HEK293 (cell line): ENCODE measurements around the gene PHRF1.

Experiments
- CTCF ChIA-PET: fragments of 350-600 bp; formaldehyde crosslinking; extraction: SDS; loops from one replicate; lab custom pipeline; 2021; ENCODE audit warnings: antibody characterized with exemption; lab: Yijun Ruan, JAX
- POLR2A ChIA-PET: fragments of 300-600 bp; formaldehyde crosslinking; extraction: SDS; loops from one replicate; lab custom pipeline; 2020; ENCODE audit warnings: antibody characterized with exemption, inconsistent platforms; lab: Yijun Ruan, JAX
- H3K27ac ChIP-seq: fragments of 200-500 bp; sonication (Bioruptor generic); 2 replicates; pipeline ENCODE4 v1.5.1; 2014; ENCODE audit warnings: low read depth, low read length, control low read depth, inconsistent platforms; ENCODE audit errors: extremely low read depth
- H3K36me3 ChIP-seq, 2 experiments: fragments of 200-500 bp in 1 of 2; sonication (Bioruptor generic) in 1 of 2; 1 replicate in 1 of 2; 2 replicates in 1 of 2; pipeline ENCODE4 v1.5.1; 2014 to 2017; ENCODE audit warnings: inconsistent platforms in 2 of 2, low read length in 2 of 2; ENCODE audit not compliant: control insufficient read depth in 2 of 2, insufficient read depth in 1 of 2
- H3K4me1 ChIP-seq: fragments of 200-500 bp; sonication (Bioruptor generic); 2 replicates; pipeline ENCODE4 v1.5.1; 2014; ENCODE audit warnings: mild to moderate bottlenecking, low read length, inconsistent platforms; ENCODE audit not compliant: control insufficient read depth, insufficient read depth
- H3K4me3 ChIP-seq: 2 replicates; pipeline ENCODE4 v1.5.1; 2011; ENCODE audit warnings: low read depth, mild to moderate bottlenecking, control low read depth, low read length, moderate library complexity
- H3K9me3 ChIP-seq: fragments of 200-500 bp; sonication (Bioruptor generic); 2 replicates; pipeline ENCODE4 v1.5.1; 2014; ENCODE audit warnings: low read depth, low read length, inconsistent platforms; ENCODE audit not compliant: control insufficient read depth, insufficient read depth
- FEZF1 ChIP-seq: fragments of 450-650 bp; formaldehyde crosslinking; IDR thresholded peaks from 2 replicates; pipeline ENCODE4 v1.5.1; 2016; ENCODE audit warnings: missing biosample characterization, missing genetic modification characterization
- GFI1B ChIP-seq: fragments of 450-650 bp; formaldehyde crosslinking; IDR thresholded peaks from 2 replicates; pipeline ENCODE4 v1.5.1; 2016; ENCODE audit warnings: missing biosample characterization, missing genetic modification characterization
- GLIS2 ChIP-seq: fragments of 450-650 bp; formaldehyde crosslinking; IDR thresholded peaks from 2 replicates; pipeline ENCODE4 v1.5.1; 2016; ENCODE audit warnings: missing biosample characterization, missing genetic modification characterization
- SALL2 ChIP-seq: fragments of 450-650 bp; formaldehyde crosslinking; IDR thresholded peaks from 2 replicates; pipeline ENCODE4 v1.5.0; 2017; ENCODE audit warnings: missing biosample characterization, mild to moderate bottlenecking, missing genetic modification characterization, borderline replicate concordance
- SETDB1 ChIP-seq: IDR thresholded peaks from one replicate; pipeline ENCODE4 v1.6.1; 2017; ENCODE audit warnings: mild to moderate bottlenecking, low read length, moderate library complexity, mixed read lengths; ENCODE audit not compliant: insufficient read length
- ZFHX2 ChIP-seq: fragments of 450-650 bp; formaldehyde crosslinking; conservative IDR thresholded peaks from 2 replicates; pipeline ENCODE4 v1.5.1; 2016; ENCODE audit warnings: missing biosample characterization, missing genetic modification characterization
- ZNF155 ChIP-seq: fragments of 450-650 bp; formaldehyde crosslinking; IDR thresholded peaks from 2 replicates; pipeline ENCODE4 v1.5.1; 2016; ENCODE audit warnings: missing biosample characterization, missing genetic modification characterization
- ZNF16 ChIP-seq: fragments of 450-650 bp; formaldehyde crosslinking; IDR thresholded peaks from 2 replicates; pipeline ENCODE4 v1.5.1; 2016; ENCODE audit warnings: low read depth, missing biosample characterization, missing genetic modification characterization
- ZNF175 ChIP-seq: fragments of 450-650 bp; formaldehyde crosslinking; IDR thresholded peaks from 2 replicates; pipeline ENCODE4 v1.5.1; 2016; ENCODE audit warnings: missing biosample characterization, missing genetic modification characterization
- ZNF23 ChIP-seq: fragments of 450-650 bp; formaldehyde crosslinking; IDR thresholded peaks from 2 replicates; pipeline ENCODE4 v1.5.1; 2016; ENCODE audit warnings: missing biosample characterization, missing genetic modification characterization, borderline replicate concordance
- ZNF280C ChIP-seq: fragments of 450-650 bp; formaldehyde crosslinking; IDR thresholded peaks from 2 replicates; pipeline ENCODE4 v1.5.1; 2016; ENCODE audit warnings: missing biosample characterization, missing genetic modification characterization
- ZNF311 ChIP-seq: fragments of 450-650 bp; formaldehyde crosslinking; IDR thresholded peaks from 2 replicates; pipeline ENCODE4 v1.5.1; 2017; ENCODE audit warnings: missing biosample characterization, missing genetic modification characterization, borderline replicate concordance
- ZNF391 ChIP-seq: fragments of 450-650 bp; formaldehyde crosslinking; IDR thresholded peaks from 2 replicates; pipeline ENCODE4 v1.5.1; 2016; ENCODE audit warnings: low read depth, missing biosample characterization, missing genetic modification characterization, borderline replicate concordance
- ZNF600 ChIP-seq: fragments of 450-650 bp; formaldehyde crosslinking; IDR thresholded peaks from 2 replicates; pipeline ENCODE4 v1.5.1; 2016; ENCODE audit warnings: missing biosample characterization, missing genetic modification characterization
- ZNF654 ChIP-seq: fragments of 450-650 bp; formaldehyde crosslinking; IDR thresholded peaks from 2 replicates; pipeline ENCODE4 v1.5.1; 2016; ENCODE audit warnings: low read depth, missing biosample characterization, missing genetic modification characterization
- ZNF664 ChIP-seq: fragments of 450-650 bp; formaldehyde crosslinking; IDR thresholded peaks from 2 replicates; pipeline ENCODE4 v1.5.1; 2016; ENCODE audit warnings: missing biosample characterization, missing genetic modification characterization
- ZNF777 ChIP-seq: fragments of 450-650 bp; formaldehyde crosslinking; IDR thresholded peaks from 2 replicates; pipeline ENCODE4 v1.5.1; 2017; ENCODE audit warnings: missing biosample characterization, missing genetic modification characterization, borderline replicate concordance
- ZNF791 ChIP-seq: fragments of 450-650 bp; formaldehyde crosslinking; IDR thresholded peaks from 2 replicates; pipeline ENCODE4 v1.5.1; 2016; ENCODE audit warnings: missing biosample characterization, missing genetic modification characterization
- ZNF837 ChIP-seq: fragments of 450-650 bp; formaldehyde crosslinking; IDR thresholded peaks from 2 replicates; pipeline ENCODE4 v1.5.1; 2016; ENCODE audit warnings: missing biosample characterization, missing genetic modification characterization
- TF ChIP-seq, protein P1 (sequence below): fragments of 450-650 bp; IDR thresholded peaks from 2 replicates; pipeline ENCODE4 v1.5.1; 2018; ENCODE audit warnings: missing biosample characterization, missing genetic modification characterization
- TF ChIP-seq, protein P2 (sequence below): fragments of 450-650 bp; formaldehyde crosslinking; IDR thresholded peaks from 2 replicates; pipeline ENCODE4 v1.5.1; 2017; ENCODE audit warnings: missing biosample characterization, mild to moderate bottlenecking, missing genetic modification characterization, moderate library complexity

Gene PHRF1

GRCh38 chr11:601573-602245 is 25.4 kb downstream of the PHRF1 start:
- H3K4me3 ChIP-seq, result no peak overlapping the region
- H3K4me1 ChIP-seq, result no peaks in the 10 kb centered on the region
- H3K9me3 ChIP-seq, result no peaks in the 10 kb centered on the region
- peaks cover 16 to 90% of the 10 kb centered on the region in 2 experiments; a peak in 2 of 3 replicates for H3K36me3 ChIP-seq
- CTCF ChIA-PET, result interaction anchor here (0.6 to 1.5 kb wide), 2 partner anchors 11 to 159 kb away, joined by 3 to 4 read pairs; no protein-coding TSS in a partner anchor
- TF ChIP-seq ZNF777 (tag by site-specific recombination) (no peak), ZNF155 (tag by site-specific recombination) (no peak), GFI1B (no peak), SETDB1 (no peak), ZNF600 (tag by site-specific recombination) (peak; percentile 62)
- no peak overlapping the region for H3K27ac ChIP-seq
- POLR2A ChIA-PET, result interaction anchor here (0.6 kb wide), 1 partner anchor 144 kb away, joined by 4 read pairs; no protein-coding TSS in a partner anchor

DNA sequence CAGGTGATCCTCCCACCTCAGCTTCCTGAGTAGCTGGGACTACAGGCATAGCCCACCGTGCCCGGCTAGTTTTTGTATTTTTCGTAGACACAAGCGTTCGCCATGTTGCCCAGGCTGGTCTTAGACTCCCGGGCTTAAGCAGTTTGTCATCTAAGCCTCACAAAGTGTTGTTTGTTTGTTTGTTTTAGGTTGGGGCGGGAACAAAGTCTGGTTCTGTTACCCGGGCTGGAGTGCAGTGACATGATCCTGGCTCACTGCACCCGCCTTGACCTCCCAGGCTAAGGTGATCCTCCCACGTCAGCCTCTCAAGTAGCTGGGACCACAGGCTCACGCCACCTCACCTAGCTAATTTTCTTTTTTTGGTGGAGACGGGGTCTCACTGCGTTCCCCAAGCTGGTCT is 26.9 kb downstream of the PHRF1 start:
- no peaks in the 10 kb centered on the region for H3K4me1 ChIP-seq
- H3K36me3 ChIP-seq, result peaks cover 16 to 90% of the 10 kb centered on the region in 2 experiments; a peak in 2 of 3 replicates
- no peak overlapping the region for H3K27ac ChIP-seq
- TF ChIP-seq ZNF391, result no peak
- no peak for TF ChIP-seq ZNF664
- TF ChIP-seq ZNF837 (tag by site-specific recombination), result no peak
- TF ChIP-seq, all 188 proteins: peak for 0
- ChIA-PET CTCF (interaction anchor here (0.7 kb wide), 1 partner anchor 177 kb away, joined by 3 read pairs; no protein-coding TSS in a partner anchor), POLR2A (interaction anchor here (0.7 to 1.0 kb wide), 2 partner anchors 27 to 47 kb away, joined by 3 to 5 read pairs; partner anchors contain the start of gene PHRF1)
- H3K4me3 ChIP-seq, result no peak overlapping the region
- H3K9me3 ChIP-seq, result no peaks in the 10 kb centered on the region

GRCh38 chr11:605286-606129 is 29.2 kb downstream of the PHRF1 start:
- TF ChIP-seq ZNF23 (no peak), ZNF16 (tag by site-specific recombination) (no peak), GLIS2 (tag by site-specific recombination) (no peak), FEZF1 (tag by site-specific recombination) (no peak)
- H3K36me3 ChIP-seq, result peaks cover 12 to 93% of the 10 kb centered on the region in 2 experiments; a peak in 2 of 3 replicates
- CTCF ChIA-PET, result no interaction called here
- H3K4me3 ChIP-seq, result no peak overlapping the region
- no peaks in the 10 kb centered on the region for H3K9me3 ChIP-seq
- no peak overlapping the region for H3K27ac ChIP-seq
- POLR2A ChIA-PET, result interaction anchor here (1.5 kb wide), 1 partner anchor 8 kb away, joined by 4 read pairs; no protein-coding TSS in a partner anchor
- H3K4me1 ChIP-seq, result no peaks in the 10 kb centered on the region

GRCh38 chr11:606245-606644 is 30.0 kb downstream of the PHRF1 start:
- H3K4me1 ChIP-seq, result no peaks in the 10 kb centered on the region
- POLR2A ChIA-PET, result no interaction called here
- H3K4me3 ChIP-seq, result no peak overlapping the region
- CTCF ChIA-PET, result interaction anchor here (0.6 to 0.7 kb wide), 2 partner anchors 109 to 178 kb away, joined by 3 to 4 read pairs; no protein-coding TSS in a partner anchor
- peaks cover 12 to 95% of the 10 kb centered on the region in 2 experiments; a peak in 2 of 3 replicates for H3K36me3 ChIP-seq
- H3K27ac ChIP-seq, result no peak overlapping the region
- no peaks in the 10 kb centered on the region for H3K9me3 ChIP-seq
- TF ChIP-seq ZNF175 (tag by site-specific recombination) (no peak), SALL2 (tag by site-specific recombination) (no peak), ZNF280C (tag by site-specific recombination) (no peak), ZNF654 (tag by site-specific recombination) (no peak), ZFHX2 (tag by site-specific recombination) (peak; percentile 49), ZNF791 (tag by site-specific recombination) (no peak), ZNF311 (no peak)
- TF ChIP-seq, protein P1, sequence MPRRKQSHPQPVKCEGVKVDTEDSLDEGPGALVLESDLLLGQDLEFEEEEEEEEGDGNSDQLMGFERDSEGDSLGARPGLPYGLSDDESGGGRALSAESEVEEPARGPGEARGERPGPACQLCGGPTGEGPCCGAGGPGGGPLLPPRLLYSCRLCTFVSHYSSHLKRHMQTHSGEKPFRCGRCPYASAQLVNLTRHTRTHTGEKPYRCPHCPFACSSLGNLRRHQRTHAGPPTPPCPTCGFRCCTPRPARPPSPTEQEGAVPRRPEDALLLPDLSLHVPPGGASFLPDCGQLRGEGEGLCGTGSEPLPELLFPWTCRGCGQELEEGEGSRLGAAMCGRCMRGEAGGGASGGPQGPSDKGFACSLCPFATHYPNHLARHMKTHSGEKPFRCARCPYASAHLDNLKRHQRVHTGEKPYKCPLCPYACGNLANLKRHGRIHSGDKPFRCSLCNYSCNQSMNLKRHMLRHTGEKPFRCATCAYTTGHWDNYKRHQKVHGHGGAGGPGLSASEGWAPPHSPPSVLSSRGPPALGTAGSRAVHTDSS, result no peak
- TF ChIP-seq, protein P2, sequence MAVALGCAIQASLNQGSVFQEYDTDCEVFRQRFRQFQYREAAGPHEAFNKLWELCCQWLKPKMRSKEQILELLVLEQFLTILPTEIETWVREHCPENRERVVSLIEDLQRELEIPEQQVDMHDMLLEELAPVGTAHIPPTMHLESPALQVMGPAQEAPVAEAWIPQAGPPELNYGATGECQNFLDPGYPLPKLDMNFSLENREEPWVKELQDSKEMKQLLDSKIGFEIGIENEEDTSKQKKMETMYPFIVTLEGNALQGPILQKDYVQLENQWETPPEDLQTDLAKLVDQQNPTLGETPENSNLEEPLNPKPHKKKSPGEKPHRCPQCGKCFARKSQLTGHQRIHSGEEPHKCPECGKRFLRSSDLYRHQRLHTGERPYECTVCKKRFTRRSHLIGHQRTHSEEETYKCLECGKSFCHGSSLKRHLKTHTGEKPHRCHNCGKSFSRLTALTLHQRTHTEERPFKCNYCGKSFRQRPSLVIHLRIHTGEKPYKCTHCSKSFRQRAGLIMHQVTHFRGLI (tag by site-specific recombination), result peak; percentile 71; the same call in 1 of the 2 replicates
